ENCODE measurements around the gene ZDHHC14.

ZDHHC14 gene

GRCh38 chr6:157607317-157608109 lies 226.5 kb downstream of the ZDHHC14 start:
- DNase-seq, result no peak

- DNase-seq, result no peak
Measured at GRCh38 chr6:157608221-157609075, 227.5 kb downstream of the ZDHHC14 start.

DNA sequence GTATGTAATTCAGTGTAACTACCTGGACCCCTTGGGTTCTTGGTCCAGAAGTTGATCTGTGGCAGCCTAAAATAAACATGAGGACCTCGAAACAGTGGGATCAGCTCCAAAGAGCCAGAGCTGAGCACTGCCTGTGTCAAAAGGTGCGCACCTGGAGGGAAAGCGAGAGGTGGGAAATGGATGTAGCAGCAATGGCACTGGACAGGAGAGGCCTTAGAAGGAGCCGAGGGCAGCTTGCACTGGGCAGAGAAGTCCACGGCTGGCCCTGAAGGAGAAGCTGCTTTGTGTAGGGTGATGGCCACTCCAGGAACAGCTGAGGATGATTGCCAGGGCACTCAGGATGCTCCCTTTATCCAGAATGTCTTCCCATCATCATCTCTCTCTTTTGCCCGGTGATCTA lies 228.1 kb downstream of the ZDHHC14 start:
- DNase-seq, result no peak

DNA sequence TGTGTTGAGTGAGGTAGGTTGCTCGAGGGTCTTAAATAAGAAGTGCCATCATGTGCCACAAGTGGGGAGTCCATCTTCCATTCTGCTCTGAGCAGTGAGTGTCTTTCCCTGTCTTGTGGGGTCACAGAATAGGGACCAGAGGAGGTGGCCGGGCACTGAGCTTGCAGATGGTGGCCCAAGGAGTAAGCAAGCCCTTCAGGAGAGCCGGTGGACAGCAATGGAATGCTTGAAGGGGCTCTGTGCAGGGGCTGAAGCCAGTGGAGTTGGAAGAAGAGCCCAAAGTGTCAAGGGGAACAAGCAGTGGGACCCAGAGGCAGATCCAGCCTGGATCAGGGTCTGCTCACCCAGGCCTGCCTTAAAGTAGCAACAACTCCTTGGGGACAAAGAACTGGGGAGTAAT lies 228.6 kb downstream of the ZDHHC14 start:
- no peak for DNase-seq

- DNase-seq, result no peak
Measured at GRCh38 chr6:157610451-157610999, 229.5 kb downstream of the ZDHHC14 start.

- DNase-seq, result no peak
Measured at GRCh38 chr6:157611406-157611805, 230.4 kb downstream of the ZDHHC14 start.

- DNase-seq, result no peak
Measured at GRCh38 chr6:157613011-157613522, 232.1 kb downstream of the ZDHHC14 start.

DNA sequence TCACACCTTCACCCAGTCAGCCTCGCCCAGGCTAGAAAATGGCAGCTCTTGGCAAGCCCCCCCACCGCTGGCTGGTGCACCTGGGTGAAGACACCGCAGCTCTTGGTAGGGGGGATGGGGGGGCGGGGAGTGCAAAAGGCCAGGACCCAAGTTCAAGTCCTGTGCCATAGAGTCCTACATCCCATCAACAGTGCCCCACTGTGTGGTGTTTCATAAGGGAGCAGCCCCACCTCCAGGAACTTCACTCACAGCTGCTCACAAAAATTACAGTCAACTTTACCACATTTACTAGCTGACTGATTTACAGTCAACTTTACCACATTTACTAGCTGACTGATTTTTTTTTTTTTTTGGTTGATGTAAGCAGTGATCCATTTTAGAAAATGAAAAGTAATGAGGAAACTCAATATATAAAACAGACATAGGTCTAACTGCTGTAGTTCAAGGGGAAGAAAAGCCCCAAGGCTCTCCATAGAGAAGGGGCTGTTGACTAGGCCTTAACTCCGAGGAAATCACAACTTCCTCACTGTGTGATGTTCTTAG lies 233.1 kb downstream of the ZDHHC14 start:
- no peak for DNase-seq

DNA sequence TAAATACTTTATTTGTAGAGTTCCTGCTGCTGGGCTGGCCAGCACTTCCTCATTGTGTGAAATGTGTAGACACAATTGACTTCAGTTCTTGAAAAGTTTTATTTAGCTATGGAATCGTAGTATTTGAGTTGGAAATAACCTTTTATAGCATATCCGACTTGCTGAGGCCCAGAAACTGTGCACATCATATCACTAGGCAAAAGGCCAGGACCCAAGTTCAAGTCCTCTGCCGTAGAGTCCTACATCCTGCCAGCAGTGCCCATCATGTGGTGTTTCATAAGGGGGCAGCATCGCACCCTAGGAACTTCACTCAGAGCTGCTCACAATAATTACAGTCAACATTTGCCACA lies 234.4 kb downstream of the ZDHHC14 start:
- DNase-seq, result no peak

DNA sequence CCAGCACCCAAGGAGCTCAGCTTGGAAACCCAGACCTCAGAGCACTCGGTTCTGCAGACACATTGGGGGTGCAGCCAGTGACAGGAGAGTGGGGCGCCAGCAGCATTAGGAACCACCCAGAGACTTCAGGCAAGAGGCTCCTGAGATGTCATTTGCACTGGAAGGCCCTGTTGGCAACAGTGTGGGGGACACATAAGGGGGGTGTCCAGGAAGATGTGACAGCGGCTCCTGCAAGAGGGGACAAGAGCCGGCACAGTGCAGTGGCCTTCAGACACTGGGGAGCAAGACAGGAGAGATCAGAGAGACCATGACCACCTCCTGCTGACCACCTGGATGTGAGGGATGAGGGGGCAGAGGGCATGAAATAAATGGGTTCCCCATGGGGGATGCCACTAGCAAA lies 235.0 kb downstream of the ZDHHC14 start:
- DNase-seq, result no peak

GRCh38 chr6:157620944-157621343 lies 240.0 kb downstream of the ZDHHC14 start:
- DNase-seq, result no peak

DNA sequence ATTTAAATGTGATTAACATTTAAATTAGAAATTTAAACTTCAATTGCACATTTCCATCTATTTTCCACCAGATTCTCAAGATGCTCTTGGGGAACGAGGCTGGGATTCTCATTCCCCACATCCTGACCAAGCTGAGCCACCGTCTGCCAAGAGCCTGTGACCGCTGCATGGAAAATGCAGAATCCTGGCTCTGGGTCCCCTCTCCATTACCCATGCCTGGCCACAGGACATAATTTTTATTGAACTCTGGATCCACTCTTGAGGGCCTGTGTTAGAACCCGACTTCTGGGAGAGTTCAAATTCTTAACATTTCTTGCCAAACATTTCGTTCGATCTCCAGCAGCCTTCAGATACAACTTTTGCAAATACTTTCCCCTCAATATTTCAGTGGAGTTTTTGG lies 240.4 kb downstream of the ZDHHC14 start:
- no peak for DNase-seq

- DNase-seq, result no peak
Measured at GRCh38 chr6:157622427-157622826, 241.4 kb downstream of the ZDHHC14 start.

DNA sequence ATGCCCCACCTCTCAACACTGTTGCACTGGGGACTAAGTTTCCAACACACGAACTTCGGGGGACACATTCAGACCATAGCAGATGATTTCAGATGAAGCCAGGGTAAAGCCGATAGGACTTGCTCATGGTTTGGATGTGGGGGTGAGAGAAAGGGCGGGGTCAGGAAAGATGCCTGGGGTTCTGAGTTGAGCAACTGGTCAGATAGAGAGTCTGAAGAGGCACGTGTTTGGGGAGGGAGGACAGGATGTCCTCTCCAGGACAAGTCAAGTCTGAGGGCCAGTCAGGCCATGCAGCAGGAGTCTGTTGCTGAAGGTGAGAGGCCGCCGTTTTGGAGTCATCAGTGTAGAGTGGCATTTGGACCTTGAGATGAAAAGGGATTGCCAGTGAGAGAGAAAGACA lies 244.1 kb downstream of the ZDHHC14 start:
- no peak for DNase-seq

DNA sequence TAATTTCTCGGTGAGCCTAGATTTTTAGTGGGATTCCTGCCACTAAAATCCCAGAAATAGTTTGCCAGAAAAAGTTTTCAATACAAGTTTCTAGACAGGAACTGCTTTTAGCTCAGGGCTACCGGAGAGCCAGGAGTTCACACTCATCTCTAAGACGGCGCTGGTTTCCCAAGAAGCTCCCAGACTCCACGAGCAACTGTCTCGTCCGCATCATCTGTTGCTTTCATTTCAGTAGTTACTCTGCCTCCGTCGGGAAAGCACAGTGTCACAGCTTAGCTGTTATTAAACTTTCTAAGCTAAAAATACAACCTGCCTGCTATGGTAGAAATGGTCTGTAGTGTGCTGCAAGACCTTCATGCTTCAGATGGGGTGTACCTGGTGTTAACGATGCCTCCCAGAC lies 244.8 kb downstream of the ZDHHC14 start:
- DNase-seq, result no peak

DNA sequence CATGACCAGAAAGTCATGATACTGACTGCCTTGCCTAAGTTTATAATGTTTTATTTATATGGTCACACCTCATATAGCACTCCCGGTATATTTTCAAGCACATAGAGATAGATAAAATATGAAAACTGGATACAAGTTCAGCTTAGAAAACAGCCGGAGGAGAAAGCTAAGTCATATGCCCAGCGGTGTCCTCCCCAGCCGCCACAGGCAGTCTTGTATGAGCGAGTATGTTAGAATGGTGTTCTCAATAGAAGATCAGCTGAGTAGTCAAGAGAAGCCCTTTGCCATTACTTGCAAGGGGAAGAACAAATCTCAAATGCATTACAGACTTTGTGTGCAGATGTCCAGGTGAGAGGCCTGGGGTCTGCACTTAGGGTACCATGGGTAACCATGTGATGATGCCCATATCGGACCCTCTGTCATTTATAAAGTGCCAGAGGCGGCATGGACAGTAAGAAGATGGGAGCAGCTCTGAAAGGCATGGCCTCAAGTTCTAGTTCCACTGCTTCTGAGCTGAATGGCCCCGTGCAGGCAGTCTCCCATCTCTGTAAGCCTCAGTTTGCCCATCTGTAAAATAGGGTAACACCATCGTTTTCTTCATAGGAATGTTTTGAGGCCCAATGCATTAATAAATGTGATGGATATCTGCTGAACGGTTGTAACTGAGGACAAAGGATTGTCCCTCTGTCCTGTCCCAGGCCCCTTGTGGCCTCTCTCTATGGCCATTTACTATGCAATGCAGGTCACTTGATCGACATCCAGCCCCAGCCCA lies 246.4 kb downstream of the ZDHHC14 start:
- DNase-seq, result no peak

- DNase-seq, result no peak
Measured at GRCh38 chr6:157628463-157628862, 247.5 kb downstream of the ZDHHC14 start.

DNA sequence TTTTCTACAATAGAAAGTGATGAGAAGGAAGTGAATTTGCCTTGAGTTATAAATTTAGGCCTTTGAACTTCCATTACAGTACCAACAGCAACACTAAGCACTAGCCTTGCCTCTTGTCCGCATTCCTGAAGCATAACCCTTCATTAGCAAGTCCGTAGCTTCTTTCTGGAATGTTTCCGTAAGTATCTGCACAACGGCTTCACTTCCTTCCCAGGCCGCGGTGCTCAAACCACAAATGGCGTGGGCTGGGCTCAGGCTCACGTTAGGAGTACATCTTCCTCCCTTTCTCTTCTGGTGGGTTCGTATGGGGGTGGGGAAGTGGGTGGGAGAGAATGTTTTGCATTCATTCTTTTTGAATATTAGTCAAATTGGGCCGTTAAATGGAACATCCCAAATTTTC lies 248.2 kb downstream of the ZDHHC14 start:
- DNase-seq, result no peak

DNA sequence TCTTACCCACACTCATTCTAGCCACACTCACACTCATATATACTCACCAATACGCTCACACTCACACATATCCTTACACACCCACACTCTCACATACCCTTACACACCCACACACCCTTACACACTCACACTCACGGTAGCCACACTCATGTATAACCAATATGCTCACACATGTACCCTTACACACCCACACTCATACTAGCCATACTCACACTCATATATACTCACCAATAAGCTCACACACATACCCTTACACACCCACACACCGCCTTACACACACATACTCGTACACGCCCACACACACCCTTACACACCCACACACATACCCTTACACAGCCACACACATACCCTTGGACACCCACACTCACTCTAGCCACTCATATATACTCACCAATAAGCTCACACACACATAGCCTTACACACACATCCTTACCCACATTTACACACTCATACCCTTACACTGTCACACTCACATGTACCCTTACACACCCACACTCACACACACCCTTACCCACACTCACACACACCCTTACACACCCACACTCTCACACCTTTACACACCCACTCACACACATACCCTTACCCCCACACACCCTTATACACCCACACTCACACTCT lies 249.6 kb downstream of the ZDHHC14 start:
- DNase-seq, result no peak

GRCh38 chr6:157631412-157631811 lies 250.4 kb downstream of the ZDHHC14 start:
- DNase-seq, result no peak

DNA sequence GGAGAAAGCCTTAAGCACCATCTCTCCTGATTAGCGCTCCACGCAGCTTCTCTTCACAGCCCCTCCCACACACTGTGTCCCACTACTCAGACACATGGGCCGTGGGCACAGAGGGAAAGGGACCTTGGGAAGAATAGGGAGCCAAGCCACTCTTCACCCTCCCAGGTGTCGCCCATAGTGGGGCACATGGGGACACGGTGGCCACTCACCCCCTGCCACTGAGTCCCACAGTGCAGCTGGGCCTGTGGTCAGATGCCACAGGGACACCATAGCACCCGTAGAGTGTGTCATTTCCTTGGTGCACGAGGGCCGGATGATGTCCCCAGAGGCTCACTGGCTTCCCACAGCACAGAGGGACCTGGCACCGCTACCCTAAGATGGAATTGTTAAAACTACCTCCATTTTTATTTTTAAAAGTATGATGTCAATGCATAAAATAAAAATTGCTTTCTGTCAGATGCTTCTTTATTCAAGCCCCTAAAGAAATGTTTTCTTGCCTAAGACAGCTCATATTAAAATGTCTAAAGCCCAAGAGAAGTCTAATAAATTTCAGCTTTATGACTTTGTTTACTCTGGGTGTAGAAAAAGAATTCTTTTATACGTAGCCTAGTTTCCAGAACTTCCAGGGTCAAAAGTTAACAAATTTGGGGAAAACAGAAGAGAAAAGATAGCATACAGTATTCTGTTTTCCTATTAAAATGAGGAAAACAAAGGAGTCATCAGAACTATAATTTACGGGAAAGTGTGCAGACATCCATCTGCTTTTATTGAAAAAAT lies 251.0 kb downstream of the ZDHHC14 start:
- DNase-seq, result no peak
